Adrenal gland (tissue), 5 donors: Measurements from ENCODE around the gene KCTD17.

Experiments
- POLR2A ChIP-seq, 2 donors: fragments of 450-650 bp; IDR thresholded peaks; one replicate each; pipeline ENCODE4 v1.6.1; 2017; ENCODE audit warnings: antibody characterized with exemption in 2 of 2, mild to moderate bottlenecking in 2 of 2, moderate library complexity in 1 of 2
- TF ChIP-seq, protein P1 (sequence below), 6 experiments: fragments of 450-650 bp in 4 of 6; fragments of 200-600 bp in 2 of 6; sonication (generic) in 1 of 6; IDR thresholded peaks; 1 replicate in 5 of 6; 2 replicates in 1 of 6; pipeline versions ENCODE4 v1.5.1 to v1.8.0; 2016 to 2021; ENCODE audit warnings: antibody characterized with exemption in 6 of 6, mild to moderate bottlenecking in 2 of 6, moderate library complexity in 1 of 6
- donor health status: DM: no; HTN: no; CAD: no.

GRCh38 chr22:37086184-37086583, 34.6 kb downstream of the KCTD17 start:
- TF ChIP-seq POLR2A (IDR thresholded peaks at IDR 0.05), result no peak
- TF ChIP-seq, protein P1, sequence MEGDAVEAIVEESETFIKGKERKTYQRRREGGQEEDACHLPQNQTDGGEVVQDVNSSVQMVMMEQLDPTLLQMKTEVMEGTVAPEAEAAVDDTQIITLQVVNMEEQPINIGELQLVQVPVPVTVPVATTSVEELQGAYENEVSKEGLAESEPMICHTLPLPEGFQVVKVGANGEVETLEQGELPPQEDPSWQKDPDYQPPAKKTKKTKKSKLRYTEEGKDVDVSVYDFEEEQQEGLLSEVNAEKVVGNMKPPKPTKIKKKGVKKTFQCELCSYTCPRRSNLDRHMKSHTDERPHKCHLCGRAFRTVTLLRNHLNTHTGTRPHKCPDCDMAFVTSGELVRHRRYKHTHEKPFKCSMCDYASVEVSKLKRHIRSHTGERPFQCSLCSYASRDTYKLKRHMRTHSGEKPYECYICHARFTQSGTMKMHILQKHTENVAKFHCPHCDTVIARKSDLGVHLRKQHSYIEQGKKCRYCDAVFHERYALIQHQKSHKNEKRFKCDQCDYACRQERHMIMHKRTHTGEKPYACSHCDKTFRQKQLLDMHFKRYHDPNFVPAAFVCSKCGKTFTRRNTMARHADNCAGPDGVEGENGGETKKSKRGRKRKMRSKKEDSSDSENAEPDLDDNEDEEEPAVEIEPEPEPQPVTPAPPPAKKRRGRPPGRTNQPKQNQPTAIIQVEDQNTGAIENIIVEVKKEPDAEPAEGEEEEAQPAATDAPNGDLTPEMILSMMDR (IDR thresholded peaks at IDR 0.05), result no peak
